ENCODE data around the gene ANTXR1.

ANTXR1 gene

DNA sequence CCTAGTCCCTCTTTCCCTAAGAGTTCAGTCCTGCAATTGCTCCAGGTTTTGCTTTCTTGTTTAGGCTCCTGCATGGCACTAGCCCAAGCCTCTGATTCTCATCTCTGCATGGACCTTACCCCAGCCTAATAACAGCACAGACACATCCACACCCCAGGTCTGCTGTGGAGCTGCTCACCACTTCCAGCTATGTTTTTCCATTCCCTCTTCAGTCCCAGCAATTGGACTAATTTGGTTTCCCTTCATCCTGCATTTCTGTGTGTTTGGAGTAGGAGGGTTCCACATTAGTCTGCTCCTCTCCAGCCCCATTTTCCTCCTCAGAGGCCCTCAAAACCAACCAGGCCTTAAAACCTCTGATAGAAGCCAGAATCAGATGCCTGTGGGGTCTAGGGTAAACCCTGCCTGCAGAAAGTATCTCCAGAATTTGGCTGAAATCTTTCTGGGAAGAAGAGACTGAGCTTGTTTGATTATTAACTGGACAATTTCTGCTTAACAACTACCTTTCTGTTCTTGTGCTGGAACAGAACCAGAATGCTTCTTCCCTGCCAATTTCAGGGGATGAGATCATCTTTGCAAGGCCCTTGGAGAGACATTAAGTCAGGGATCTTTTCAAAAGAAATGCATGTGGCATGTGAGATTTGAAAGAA, 278.1 kb downstream of the ANTXR1 start:
- no peak for DNase-seq

DNA sequence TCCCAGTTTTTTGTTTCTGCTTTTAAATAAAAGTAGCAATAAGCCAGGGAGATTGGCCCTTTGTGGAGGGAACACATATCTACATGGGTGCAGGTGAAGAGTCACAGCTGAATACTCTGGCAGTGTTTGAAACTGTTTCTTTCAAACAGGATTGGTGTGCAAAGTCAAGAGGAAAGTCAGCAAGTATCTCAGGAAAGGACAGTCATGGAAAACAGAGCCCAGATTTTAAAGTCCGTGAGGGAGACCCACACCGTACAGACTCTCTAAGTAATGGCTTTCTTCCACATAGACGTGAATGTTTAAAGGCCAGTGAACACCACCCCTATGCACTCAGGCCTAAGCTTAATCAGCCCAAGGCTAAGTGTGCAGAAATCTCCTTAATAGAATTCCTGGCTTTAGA, 278.7 kb downstream of the ANTXR1 start:
- no peak for DNase-seq

GRCh38 chr2:69292256-69292655, 279.3 kb downstream of the ANTXR1 start:
- DNase-seq: no peak

DNA sequence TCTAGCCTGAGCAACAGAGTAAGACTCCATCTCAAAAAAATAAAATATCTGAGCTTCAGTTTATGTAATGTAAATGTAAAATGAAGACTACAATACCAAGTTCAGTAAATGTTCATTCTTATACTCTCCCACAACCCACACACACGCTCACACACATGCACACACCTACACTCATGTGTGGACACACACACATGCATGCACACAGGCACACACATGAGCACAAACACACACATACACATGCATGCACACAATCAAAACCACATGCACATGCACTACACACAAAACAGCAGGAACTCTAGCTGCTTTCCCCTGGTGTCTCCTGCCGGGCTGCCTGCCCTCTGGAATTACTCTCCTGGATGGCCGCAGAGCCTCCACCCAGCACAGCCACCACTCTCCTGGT, 283.4 kb downstream of the ANTXR1 start:
- no peak for DNase-seq

DNA sequence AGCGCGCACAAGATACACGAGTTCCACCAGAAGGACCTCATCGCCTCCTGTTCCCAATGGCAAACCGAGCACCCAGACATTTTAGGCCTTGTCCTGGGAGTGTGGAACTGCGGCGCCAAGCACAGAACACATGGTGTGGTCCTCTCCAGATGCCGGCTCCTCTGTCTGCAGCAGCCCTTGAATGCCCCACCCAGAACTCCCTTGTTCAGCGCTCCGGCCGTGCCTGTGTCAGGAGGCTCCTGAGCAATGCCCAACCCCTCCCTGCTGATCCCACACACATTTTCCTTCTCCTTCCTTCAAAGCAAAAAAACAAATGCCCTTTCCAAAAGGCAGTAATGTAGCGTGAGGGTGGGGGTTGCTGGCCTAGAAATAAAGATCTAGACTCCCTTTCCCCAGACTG, 284.2 kb downstream of the ANTXR1 start:
- no peak for DNase-seq

GRCh38 chr2:69298261-69298660, 285.3 kb downstream of the ANTXR1 start:
- no peak for DNase-seq

- DNase-seq: no peak
Measured at GRCh38 chr2:69298862-69299261, 285.9 kb downstream of the ANTXR1 start.
